Neural progenitor cell (in vitro differentiated cells): ENCODE results near the gene KPNA1.
"Not testable (repeated sequence)": the region's sequence is repeated elsewhere in the genome, so short reads cannot be mapped to it uniquely, and the experiment has no call there.

Experiments
- EZH2phosphoT487 ChIP-seq: fragments of 200-600 bp; sonication (generic); IDR thresholded peaks from 2 replicates; pipeline ENCODE4 v1.6.1; 2017; ENCODE audit warnings: antibody characterized with exemption
- TF ChIP-seq, protein P1 (sequence below): fragments of 200-600 bp; sonication (generic); IDR thresholded peaks from 2 replicates; pipeline ENCODE4 v1.5.1; 2017; ENCODE audit warnings: antibody characterized with exemption, mild to moderate bottlenecking

DNA sequence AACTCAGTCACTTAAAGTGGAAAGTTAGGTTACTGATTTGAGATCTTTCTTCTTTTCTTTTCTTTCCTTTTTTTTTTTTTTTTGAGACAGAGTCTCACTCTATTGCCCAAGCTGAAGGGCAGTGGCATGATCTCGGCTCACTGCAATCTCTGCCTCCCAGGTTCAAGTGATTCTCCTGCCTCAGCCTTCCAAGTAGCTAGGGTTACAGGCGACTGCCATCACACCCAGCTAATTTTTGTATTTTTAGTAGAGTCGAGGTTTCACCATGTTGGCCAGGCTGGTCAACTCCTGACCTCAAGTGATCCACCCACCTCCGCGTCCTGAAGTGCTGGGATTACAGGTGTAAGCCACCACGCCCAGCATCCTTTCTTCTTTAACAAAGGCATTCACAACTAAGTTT is 13.8 kb downstream of the KPNA1 start:
- TF ChIP-seq EZH2phosphoT487, result not testable (repeated sequence)
- TF ChIP-seq, protein P1, sequence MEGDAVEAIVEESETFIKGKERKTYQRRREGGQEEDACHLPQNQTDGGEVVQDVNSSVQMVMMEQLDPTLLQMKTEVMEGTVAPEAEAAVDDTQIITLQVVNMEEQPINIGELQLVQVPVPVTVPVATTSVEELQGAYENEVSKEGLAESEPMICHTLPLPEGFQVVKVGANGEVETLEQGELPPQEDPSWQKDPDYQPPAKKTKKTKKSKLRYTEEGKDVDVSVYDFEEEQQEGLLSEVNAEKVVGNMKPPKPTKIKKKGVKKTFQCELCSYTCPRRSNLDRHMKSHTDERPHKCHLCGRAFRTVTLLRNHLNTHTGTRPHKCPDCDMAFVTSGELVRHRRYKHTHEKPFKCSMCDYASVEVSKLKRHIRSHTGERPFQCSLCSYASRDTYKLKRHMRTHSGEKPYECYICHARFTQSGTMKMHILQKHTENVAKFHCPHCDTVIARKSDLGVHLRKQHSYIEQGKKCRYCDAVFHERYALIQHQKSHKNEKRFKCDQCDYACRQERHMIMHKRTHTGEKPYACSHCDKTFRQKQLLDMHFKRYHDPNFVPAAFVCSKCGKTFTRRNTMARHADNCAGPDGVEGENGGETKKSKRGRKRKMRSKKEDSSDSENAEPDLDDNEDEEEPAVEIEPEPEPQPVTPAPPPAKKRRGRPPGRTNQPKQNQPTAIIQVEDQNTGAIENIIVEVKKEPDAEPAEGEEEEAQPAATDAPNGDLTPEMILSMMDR, result not testable (repeated sequence)
